Measurements from ENCODE around the gene MRI1. TPM values are rescaled to one million over a fixed set of nuclear protein-coding genes. Genes with fewer than 3 reads are reported as not detected.
A peak's percentile ranks its signal among the peaks of the same experiment; 100 is the strongest.

Gene MRI1
- polyA plus RNA-seq, 3 donors: 3.8 to 48.9 (median 4.4) TPM

DNA sequence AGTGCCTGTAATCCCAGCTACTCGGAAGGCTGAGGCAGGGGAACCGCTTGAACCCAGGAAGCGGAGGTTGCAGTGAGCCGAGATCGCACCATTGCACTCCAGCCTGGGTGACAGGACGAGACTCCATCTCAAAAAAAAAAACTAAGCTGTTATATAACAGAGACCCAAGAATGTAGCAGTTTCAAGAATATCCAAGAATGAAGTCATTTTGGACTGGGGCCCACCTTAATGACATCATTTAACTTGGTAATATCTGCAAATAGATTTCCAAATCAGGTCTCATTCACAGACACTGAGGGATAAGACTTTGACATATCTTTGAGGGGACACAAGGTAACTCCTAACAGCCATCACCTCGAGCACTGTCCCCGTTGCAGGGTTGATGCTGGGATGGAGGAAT is 36.5 kb upstream of the MRI1 start:
- H3K79me2 ChIP-seq (ENCODE audit: insufficient read depth, low read length): peaks cover 2% of the 10 kb centered on the region
- 100% methylated on average over 3 of the region's 8 CpGs for WGBS (ENCODE audit: insufficient coverage)
- Mint-ChIP-seq H3K4me1 (peaks cover 32% of the 10 kb centered on the region), H3K9me3 (no peaks in the 10 kb centered on the region), H3K4me3 (no peak overlapping the region), H3K36me3 (no peaks in the 10 kb centered on the region), H3K27me3 (ENCODE audit: low read depth in 3 of 3) (peaks cover 1 to 4% (median 3%) of the 10 kb centered on the region in 3 donors), H3K27ac (peak overlapping the region in 2 of 7 donors; percentile 15 to 83)
- intact Hi-C loops (cut with micrococcal nuclease): loop anchor here in 1 of 2 donors (10.0 kb wide), 1 partner anchor 453 kb away; no protein-coding TSS in a partner anchor
- H3K4me1 ChIP-seq (ENCODE audit: control insufficient read depth in 1 of 2, insufficient read depth in 2 of 2, low read length in 2 of 2): peaks cover 40 to 42% of the 10 kb centered on the region in 2 donors
- H3K27ac ChIP-seq (ENCODE audit: low read depth in 1 of 2, low read length in 2 of 2): peak overlapping the region in 1 of 2 donors; percentile 48
- no peak for DNase-seq
- H3K4me2 ChIP-seq (replicated peaks; ENCODE audit: extremely low read depth, low read length, poor library complexity, severe bottlenecking): no peak overlapping the region
- H3K9me3 ChIP-seq (replicated peaks in 1 of 2; ENCODE audit: control insufficient read depth in 1 of 2, insufficient read depth in 1 of 2, low read length in 2 of 2): no peaks in the 10 kb centered on the region
- no peak overlapping the region for H3K9ac ChIP-seq (ENCODE audit: insufficient read depth, low read length, poor library complexity, severe bottlenecking)
- H4K20me1 ChIP-seq (ENCODE audit: insufficient read depth, low read length): no peaks in the 10 kb centered on the region
- H2AFZ ChIP-seq (ENCODE audit: insufficient read depth, low read depth, low read length, poor library complexity, severe bottlenecking): peak overlapping the region; percentile 53
- TF ChIP-seq, protein P1, sequence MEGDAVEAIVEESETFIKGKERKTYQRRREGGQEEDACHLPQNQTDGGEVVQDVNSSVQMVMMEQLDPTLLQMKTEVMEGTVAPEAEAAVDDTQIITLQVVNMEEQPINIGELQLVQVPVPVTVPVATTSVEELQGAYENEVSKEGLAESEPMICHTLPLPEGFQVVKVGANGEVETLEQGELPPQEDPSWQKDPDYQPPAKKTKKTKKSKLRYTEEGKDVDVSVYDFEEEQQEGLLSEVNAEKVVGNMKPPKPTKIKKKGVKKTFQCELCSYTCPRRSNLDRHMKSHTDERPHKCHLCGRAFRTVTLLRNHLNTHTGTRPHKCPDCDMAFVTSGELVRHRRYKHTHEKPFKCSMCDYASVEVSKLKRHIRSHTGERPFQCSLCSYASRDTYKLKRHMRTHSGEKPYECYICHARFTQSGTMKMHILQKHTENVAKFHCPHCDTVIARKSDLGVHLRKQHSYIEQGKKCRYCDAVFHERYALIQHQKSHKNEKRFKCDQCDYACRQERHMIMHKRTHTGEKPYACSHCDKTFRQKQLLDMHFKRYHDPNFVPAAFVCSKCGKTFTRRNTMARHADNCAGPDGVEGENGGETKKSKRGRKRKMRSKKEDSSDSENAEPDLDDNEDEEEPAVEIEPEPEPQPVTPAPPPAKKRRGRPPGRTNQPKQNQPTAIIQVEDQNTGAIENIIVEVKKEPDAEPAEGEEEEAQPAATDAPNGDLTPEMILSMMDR (IDR thresholded peaks at IDR 0.05): no peak
- H3K36me3 ChIP-seq (replicated peaks in 1 of 2; ENCODE audit: control insufficient read depth in 1 of 2, insufficient read depth in 2 of 2, low read length in 2 of 2): no peaks in the 10 kb centered on the region
- H3K4me3 ChIP-seq (replicated peaks in 1 of 3; ENCODE audit: low read depth in 2 of 3, low read length in 3 of 3): no peak overlapping the region
- no peaks in the 10 kb centered on the region for H3K27me3 ChIP-seq (ENCODE audit: control insufficient read depth in 2 of 2, insufficient read depth in 2 of 2, low read length in 2 of 2)

DNA sequence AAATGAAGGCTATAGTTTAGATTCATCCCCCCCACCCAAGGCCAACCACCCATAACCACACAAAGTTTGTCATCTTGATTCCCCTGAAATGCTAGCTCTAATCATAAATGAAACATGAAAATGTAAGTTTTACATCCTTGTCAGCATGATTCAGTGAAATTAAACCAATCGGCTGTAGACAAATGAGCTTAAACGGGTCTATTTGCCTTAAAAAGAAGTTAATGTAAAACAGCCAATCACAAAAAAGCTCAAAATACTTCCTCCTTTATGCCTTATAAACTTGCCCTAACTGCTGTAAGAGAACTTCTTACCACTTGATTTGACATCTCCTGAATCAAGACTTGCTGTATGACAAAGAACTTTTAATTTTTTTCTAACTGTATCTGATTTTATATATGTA is 34.5 kb upstream of the MRI1 start:
- Histone ChIP-seq H3K9me3 (replicated peaks in 1 of 2; ENCODE audit: control insufficient read depth in 1 of 2, insufficient read depth in 1 of 2, low read length in 2 of 2) (no peaks in the 10 kb centered on the region), H3K9ac (ENCODE audit: insufficient read depth, low read length, poor library complexity, severe bottlenecking) (no peak overlapping the region), H2AFZ (ENCODE audit: insufficient read depth, low read depth, low read length, poor library complexity, severe bottlenecking) (peak overlapping the region; percentile 61), H3K4me1 (ENCODE audit: control insufficient read depth in 1 of 2, insufficient read depth in 2 of 2, low read length in 2 of 2) (peaks cover 40 to 42% of the 10 kb centered on the region in 2 donors), H4K20me1 (ENCODE audit: insufficient read depth, low read length) (no peaks in the 10 kb centered on the region), H3K79me2 (ENCODE audit: insufficient read depth, low read length) (peaks cover 2% of the 10 kb centered on the region), H3K27me3 (ENCODE audit: control insufficient read depth in 2 of 2, insufficient read depth in 2 of 2, low read length in 2 of 2) (no peaks in the 10 kb centered on the region), H3K4me2 (replicated peaks; ENCODE audit: extremely low read depth, low read length, poor library complexity, severe bottlenecking) (peak overlapping the region; percentile 100), H3K27ac (ENCODE audit: low read depth in 1 of 2, low read length in 2 of 2) (peak overlapping the region; percentile 92 to 96), H3K36me3 (replicated peaks in 1 of 2; ENCODE audit: control insufficient read depth in 1 of 2, insufficient read depth in 2 of 2, low read length in 2 of 2) (no peaks in the 10 kb centered on the region), H3K4me3 (replicated peaks in 1 of 3; ENCODE audit: low read depth in 2 of 3, low read length in 3 of 3) (peak overlapping the region in 1 of 3 experiments; percentile 91)
- peaks cover 2 to 8% of the 10 kb centered on the region in 2 donors for H3K36me3 Mint-ChIP-seq
- H3K4me3 Mint-ChIP-seq: peak overlapping the region; percentile 48 to 64
- H3K27me3 Mint-ChIP-seq (ENCODE audit: low read depth in 3 of 3): peaks cover 0 to 3% (median 2%) of the 10 kb centered on the region in 3 donors
- intact Hi-C loops (cut with micrococcal nuclease): loop anchor here (2.0 to 10.0 kb wide), 4 partner anchors 17 to 455 kb away; partner anchors contain the start of gene ZSWIM4 (in 1 of the 2)
- H3K4me1 Mint-ChIP-seq: peaks cover 32% of the 10 kb centered on the region
- DNase-seq: peak; percentile 50 to 78 (median 76)
- peak overlapping the region; percentile 98 to 100 (median 100) for H3K27ac Mint-ChIP-seq
- TF ChIP-seq, protein P1 (IDR thresholded peaks at IDR 0.05): no peak
- WGBS (ENCODE audit: insufficient coverage): no CpG with 5 or more reads among the region's 2 CpGs
- H3K9me3 Mint-ChIP-seq: no peaks in the 10 kb centered on the region
